H1 (cell line): ENCODE data around the gene ZNF213. TPM values are rescaled to one million over a fixed set of nuclear protein-coding genes. Genes with fewer than 3 reads are reported as not detected.
A peak's percentile ranks its signal among the peaks of the same experiment; 100 is the strongest.

Experiments used
- BACH1 ChIP-seq: IDR thresholded peaks from 2 replicates; pipeline ENCODE4 v1.6.1; 2012; ENCODE audit warnings: low read length, improper control_type of control experiment
- BCL11A ChIP-seq, 2 experiments: IDR thresholded peaks; one replicate each; pipeline ENCODE4 v1.6.1; 2011; ENCODE audit warnings: low read depth in 2 of 2, low read length in 2 of 2, mild to moderate bottlenecking in 2 of 2
- BRCA1 ChIP-seq: IDR thresholded peaks from 2 replicates; pipeline ENCODE4 v1.6.1; 2012; ENCODE audit warnings: low read depth, low read length, improper control_type of control experiment
- CBX5 ChIP-seq: fragments of 300-800, 300-1000 bp; sonication (generic); IDR thresholded peaks from 2 replicates; pipeline ENCODE4 v1.7.1; 2016; ENCODE audit warnings: antibody characterized with exemption, low read length, low read depth
- CBX8 ChIP-seq: fragments of 300-800, 300-1000 bp; sonication (generic); IDR thresholded peaks from 2 replicates; pipeline ENCODE4 v1.7.1; 2016; ENCODE audit warnings: low read depth, low read length, borderline replicate concordance
- CHD2 ChIP-seq: IDR thresholded peaks from 2 replicates; pipeline ENCODE4 v1.6.1; 2012; ENCODE audit warnings: low read length, improper control_type of control experiment
- CREB1 ChIP-seq: IDR thresholded peaks from 2 replicates; pipeline ENCODE4 v1.6.1; 2012; ENCODE audit warnings: inconsistent platforms
- EGR1 ChIP-seq: IDR thresholded peaks from 2 replicates; pipeline ENCODE4 v1.6.1; 2011; ENCODE audit warnings: low read depth, low read length, borderline replicate concordance
- GABPA ChIP-seq: IDR thresholded peaks from 2 replicates; pipeline ENCODE4 v1.6.1; 2011; ENCODE audit warnings: mild to moderate bottlenecking, low read length, moderate library complexity, borderline replicate concordance; ENCODE audit not compliant: insufficient read depth
- JUN ChIP-seq: IDR thresholded peaks from 2 replicates; pipeline ENCODE4 v1.6.1; 2011; ENCODE audit warnings: low read depth, mild to moderate bottlenecking, improper control_type of control experiment, low read length
- KDM4A ChIP-seq: IDR thresholded peaks from one replicate; pipeline ENCODE4 v1.7.1; 2012; ENCODE audit warnings: low read depth, mild to moderate bottlenecking, moderate library complexity, low read length, inconsistent platforms; ENCODE audit not compliant: severe bottlenecking
- PHF8 ChIP-seq: fragments of 200-600 bp; sonication (generic); conservative IDR thresholded peaks from 2 replicates; pipeline ENCODE4 v1.7.1; 2012; ENCODE audit warnings: low read depth, mild to moderate bottlenecking, inconsistent platforms, low read length, moderate library complexity
- SIX5 ChIP-seq: IDR thresholded peaks from 2 replicates; pipeline ENCODE4 v1.6.1; 2011; ENCODE audit warnings: mild to moderate bottlenecking, low read depth, low read length
- SUZ12 ChIP-seq: fragments of 200-600 bp; sonication (generic); IDR thresholded peaks from 2 replicates; pipeline ENCODE4 v1.6.1; 2012; ENCODE audit warnings: mild to moderate bottlenecking, inconsistent platforms, low read length, moderate library complexity, mixed read lengths
- TAF7 ChIP-seq: optimal IDR thresholded peaks from 2 replicates; pipeline ENCODE3; 2011; ENCODE audit warnings: low read depth, mild to moderate bottlenecking, inconsistent platforms, low read length, moderate library complexity, borderline replicate concordance
- TBP ChIP-seq: IDR thresholded peaks from 2 replicates; pipeline ENCODE4 v1.6.1; 2011; ENCODE audit warnings: low read depth, low read length, improper control_type of control experiment
- ZNF274 ChIP-seq: IDR thresholded peaks from 2 replicates; pipeline ENCODE4 v1.7.0; 2012; ENCODE audit warnings: low read length, borderline replicate concordance; ENCODE audit errors: extremely low read depth
- polyA plus RNA-seq, 7 experiments: library from polyadenylated mRNA; depleted of rRNA in 3 of 7; stranded (reverse) in 5 of 7; unstranded in 2 of 7; fragments of >200 nt in 5 of 7; fragments of 200-250 nt in 2 of 7; gene quantifications; 1 replicate in 5 of 7; 2 replicates in 1 of 7; 4 replicates in 1 of 7; pipeline versions ENCODE4 v1.2.1 to v1.2.3, GENCODE V29; 2011 to 2013; ENCODE audit warnings: missing spikeins in 2 of 7, mixed read lengths in 2 of 7
- total RNA-seq: library from RNA; stranded (reverse); fragmentation: NEBNext Ultra II Directional; extraction: Animal tissue kit (Norgen Biotek cat#: 25700); gene quantifications from 2 replicates; pipeline ENCODE4 v1.2.1, GENCODE V29; 2021
- TF ChIP-seq, protein P1 (sequence below): IDR thresholded peaks from 2 replicates; pipeline ENCODE4 v1.6.1; 2012; ENCODE audit warnings: inconsistent platforms

ZNF213 gene
- total and polyA plus RNA-seq, 2 of the 8 experiments (the other 6 are each of a cell fraction or from before 2014, with no cell fraction given) = 1.6 to 6.9 TPM

DNA sequence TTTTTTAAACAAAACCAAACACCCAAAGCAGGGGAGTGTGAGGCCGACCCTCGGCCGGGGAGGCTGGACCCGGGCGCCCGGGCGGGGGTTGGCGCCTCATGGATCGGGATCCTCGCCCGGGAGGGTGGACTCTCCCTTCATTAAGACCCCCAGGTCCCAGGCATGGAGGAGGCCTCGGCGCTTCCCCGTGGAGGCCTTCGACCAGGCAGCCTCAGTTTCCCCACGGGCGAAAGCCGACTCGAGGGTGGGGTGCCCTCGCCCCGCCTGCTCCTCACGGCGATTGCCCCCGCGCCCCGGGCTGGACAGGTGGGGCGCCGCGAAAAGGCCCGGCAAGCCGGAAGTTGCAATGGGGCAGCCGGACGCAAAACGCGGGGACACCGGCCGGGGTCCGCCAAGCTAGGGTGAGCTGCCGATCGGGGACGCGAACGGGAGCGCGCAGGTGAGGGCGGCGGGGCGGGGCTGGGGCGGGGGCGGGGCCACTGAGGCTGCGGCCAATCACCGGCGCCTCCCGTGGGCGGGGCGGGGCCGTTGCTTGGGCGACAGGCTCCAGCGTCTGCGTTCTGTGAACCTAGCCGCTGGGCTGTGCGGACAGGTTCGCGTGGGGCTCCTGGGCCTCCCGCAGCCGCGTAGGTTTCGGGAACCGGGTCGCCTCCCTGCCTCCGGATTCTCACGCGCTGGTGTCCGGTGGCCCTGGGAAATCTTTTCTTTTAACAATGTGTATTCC is 28.5 kb upstream of the ZNF213 start (continued):
- TF ChIP-seq BCL11A (IDR thresholded peaks at IDR 0.05; ENCODE audit: low read depth in 2 of 2, low read length in 2 of 2) (no peak), BRCA1 (no peak), CBX8 (no peak), TBP (peak; percentile 34; the same call in 1 of the 2 replicates), GABPA (peak; percentile 98), EGR1 (0 out of 2 replicates have a peak, but pooled peaks have one; percentile 19), CBX5 (no peak), TAF7 (peak; percentile 47), BACH1 (peak; percentile 24; the same call in 1 of the 2 replicates), SUZ12 (no peak), SIX5 (no peak), JUN (no peak), CREB1 (peak; percentile 57), ZNF274 (no peak), PHF8 (peak; percentile 69; the same call in 1 of the 2 replicates), CHD2 (no peak), KDM4A (peak; percentile 42)
- TF ChIP-seq, protein P1, sequence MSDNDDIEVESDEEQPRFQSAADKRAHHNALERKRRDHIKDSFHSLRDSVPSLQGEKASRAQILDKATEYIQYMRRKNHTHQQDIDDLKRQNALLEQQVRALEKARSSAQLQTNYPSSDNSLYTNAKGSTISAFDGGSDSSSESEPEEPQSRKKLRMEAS = peak; percentile 49; the same call in 1 of the 2 replicates
